ENCODE data around the gene KLF1.

DNA sequence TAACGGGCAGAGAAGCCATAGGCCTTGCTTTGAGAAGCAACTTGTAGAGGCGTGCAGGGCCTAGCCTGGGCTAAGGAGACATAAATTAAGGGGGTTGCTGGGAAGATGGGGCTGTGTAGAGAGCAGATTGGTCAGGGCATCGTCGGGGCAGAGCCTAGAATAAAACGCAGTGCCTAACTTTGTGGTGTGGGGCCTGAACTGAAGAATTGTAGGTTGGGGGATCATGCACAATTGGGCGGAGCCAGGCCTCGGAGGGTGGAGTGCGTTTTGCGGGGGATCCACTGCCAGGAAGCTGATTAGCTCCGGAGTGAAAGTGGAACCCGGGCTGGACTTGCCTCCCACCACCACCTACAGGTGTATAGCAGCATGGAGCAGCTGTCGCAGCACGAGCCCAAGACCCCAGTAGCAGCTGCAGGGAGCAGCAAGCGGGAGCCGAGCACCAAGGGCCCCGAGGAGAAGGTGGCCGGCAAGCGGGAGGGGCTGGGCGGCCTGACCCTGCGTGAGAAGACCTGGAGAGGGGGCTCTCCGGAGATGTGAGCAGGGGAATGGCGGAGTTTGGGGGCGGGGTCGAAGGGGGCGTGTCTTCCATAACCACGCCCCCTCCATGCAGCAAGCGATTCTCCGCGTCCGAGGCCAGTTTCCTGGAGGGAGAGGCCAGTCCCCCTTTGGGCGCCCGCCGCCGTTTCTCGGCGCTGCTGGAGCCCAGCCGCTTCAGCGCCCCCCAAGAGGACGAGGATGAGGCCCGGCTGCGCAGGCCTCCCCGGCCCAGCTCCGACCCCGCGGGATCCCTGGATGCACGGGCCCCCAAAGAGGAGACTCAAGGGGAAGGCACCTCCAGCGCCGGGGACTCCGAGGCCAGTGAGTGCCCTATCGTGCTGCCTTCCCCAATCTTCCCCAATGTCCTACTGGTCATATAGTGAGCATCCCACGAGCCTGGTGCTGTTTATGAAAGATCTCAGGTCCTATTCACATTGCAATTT lies 19.6 kb downstream of the KLF1 start:
- TF ChIP-seq CTCF (IDR thresholded peaks at IDR 0.05; ENCODE audit: control extremely low read depth in 1 of 3, insufficient read depth in 1 of 3, low read depth in 1 of 3, low read length in 3 of 3) = peak; percentile 0 to 31 (median 3); a peak in 2 of 4 replicates
- 0 out of 2 replicates have a peak, but pooled peaks have one; percentile 39 for TF ChIP-seq SP1 (IDR thresholded peaks at IDR 0.05; ENCODE audit: low read depth, low read length)
- TF ChIP-seq EP300 (IDR thresholded peaks at IDR 0.05; ENCODE audit: borderline replicate concordance in 1 of 2, low read depth in 2 of 2, low read length in 2 of 2) = no peak

Measured in H1 (cell line).